Measurements from ENCODE around the gene FTHL17.

Gene FTHL17

DNA sequence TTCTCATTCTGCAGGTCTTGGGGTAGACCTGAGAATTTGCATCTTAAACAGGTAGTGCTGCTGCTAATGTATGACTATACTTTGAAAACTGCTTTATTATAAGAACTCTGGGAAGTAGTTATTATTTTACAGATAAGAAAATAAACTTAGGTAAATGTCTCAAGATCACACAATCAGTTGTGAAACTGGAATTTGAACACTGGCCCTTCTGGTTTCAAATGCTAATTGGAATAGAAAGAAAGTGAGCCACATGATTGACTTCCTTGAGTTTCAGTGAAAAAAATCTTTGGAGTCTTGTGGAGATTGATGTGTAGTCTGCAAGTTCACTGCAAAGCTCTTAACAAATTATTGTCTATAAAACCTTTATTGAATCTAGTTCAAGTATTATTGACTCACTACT lies 44.5 kb downstream of the FTHL17 start:
- H2BK5ac ChIP-seq (ENCODE audit: low read depth, low read length, poor library complexity): no peak overlapping the region
- H4K8ac ChIP-seq (ENCODE audit: low read depth, low read length): no peak overlapping the region
- no peak overlapping the region for H2AK5ac ChIP-seq (ENCODE audit: low read length)
- H3K79me2 ChIP-seq (ENCODE audit: control insufficient read depth, insufficient read depth, low read length, poor library complexity): no peaks in the 10 kb centered on the region
- no peak overlapping the region for H2BK12ac ChIP-seq (ENCODE audit: low read length)
- no peak for DNase-seq
- no peak overlapping the region for H3K4ac ChIP-seq (ENCODE audit: low read depth, low read length)
- H3K4me2 ChIP-seq (ENCODE audit: low read length): no peak overlapping the region
- no peak overlapping the region for H3K18ac ChIP-seq (ENCODE audit: low read length)
- H4K91ac ChIP-seq (ENCODE audit: low read depth, low read length): no peak overlapping the region
- no peaks in the 10 kb centered on the region for H3K4me1 ChIP-seq (ENCODE audit: control insufficient read depth in 1 of 2, insufficient read depth in 2 of 2, low read length in 2 of 2)
- no peak overlapping the region for H2AFZ ChIP-seq (ENCODE audit: insufficient read depth, low read length, poor library complexity)
- no peaks in the 10 kb centered on the region for H3K9me3 ChIP-seq (ENCODE audit: insufficient read depth, low read depth, low read length)
- no peak overlapping the region for H2BK120ac ChIP-seq (ENCODE audit: insufficient read depth, low read length, poor library complexity)
- H3K27ac ChIP-seq (ENCODE audit: low read depth, low read length): no peak overlapping the region
- no peak overlapping the region for H3K14ac ChIP-seq (ENCODE audit: low read length)
- no peaks in the 10 kb centered on the region for H3K79me1 ChIP-seq (ENCODE audit: low read length)
- no peak overlapping the region for H4K12ac ChIP-seq (ENCODE audit: low read depth, low read length)
- H3K9ac ChIP-seq (ENCODE audit: low read length): no peak overlapping the region
- no peak overlapping the region for H3K23ac ChIP-seq (ENCODE audit: low read length)
- H3K27me3 ChIP-seq (ENCODE audit: insufficient read depth, low read length): no peaks in the 10 kb centered on the region
- no peaks in the 10 kb centered on the region for H3K36me3 ChIP-seq (ENCODE audit: control insufficient read depth in 1 of 2, insufficient read depth in 2 of 2, low read length in 2 of 2)
- H3K4me3 ChIP-seq (ENCODE audit: low read depth, low read length): no peak overlapping the region

DNA sequence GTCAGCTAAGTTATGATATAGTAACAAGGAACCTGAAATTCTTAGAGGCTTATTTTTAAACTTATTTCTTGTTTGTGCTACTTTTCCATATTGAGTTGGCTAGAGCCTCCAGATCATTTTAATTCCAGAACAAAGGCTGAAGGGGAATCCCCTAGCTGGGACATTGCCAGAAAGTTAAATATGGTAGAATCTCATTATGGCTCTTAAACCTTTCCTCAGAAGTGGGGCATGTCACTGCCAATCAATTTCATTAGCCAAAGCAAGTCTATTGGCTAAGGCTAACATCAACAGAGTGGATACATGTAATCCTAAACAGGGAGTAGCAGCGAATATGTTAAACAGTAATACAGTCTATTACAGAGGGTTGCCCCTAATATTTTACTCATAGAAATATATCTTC lies 47.0 kb downstream of the FTHL17 start:
- no peak overlapping the region for H2BK12ac ChIP-seq (ENCODE audit: low read length)
- no peak overlapping the region for H4K8ac ChIP-seq (ENCODE audit: low read depth, low read length)
- H3K4ac ChIP-seq (ENCODE audit: low read depth, low read length): no peak overlapping the region
- no peak overlapping the region for H2AK5ac ChIP-seq (ENCODE audit: low read length)
- no peak overlapping the region for H3K14ac ChIP-seq (ENCODE audit: low read length)
- no peaks in the 10 kb centered on the region for H3K4me1 ChIP-seq (ENCODE audit: control insufficient read depth in 1 of 2, insufficient read depth in 2 of 2, low read length in 2 of 2)
- H2BK5ac ChIP-seq (ENCODE audit: low read depth, low read length, poor library complexity): no peak overlapping the region
- no peak overlapping the region for H2AFZ ChIP-seq (ENCODE audit: insufficient read depth, low read length, poor library complexity)
- H3K18ac ChIP-seq (ENCODE audit: low read length): no peak overlapping the region
- H3K9me3 ChIP-seq (ENCODE audit: insufficient read depth, low read depth, low read length): no peaks in the 10 kb centered on the region
- no peak overlapping the region for H3K4me3 ChIP-seq (ENCODE audit: low read depth, low read length)
- no peak overlapping the region for H2BK120ac ChIP-seq (ENCODE audit: insufficient read depth, low read length, poor library complexity)
- H3K9ac ChIP-seq (ENCODE audit: low read length): no peak overlapping the region
- whole genome bisulfite sequencing (ENCODE audit: extremely low coverage, insufficient coverage, insufficient read length): no CpG with 5 or more reads among the region's 1 CpG
- no peak overlapping the region for H3K4me2 ChIP-seq (ENCODE audit: low read length)
- no peak overlapping the region for H4K12ac ChIP-seq (ENCODE audit: low read depth, low read length)
- H3K23ac ChIP-seq (ENCODE audit: low read length): no peak overlapping the region
- no peak overlapping the region for H4K91ac ChIP-seq (ENCODE audit: low read depth, low read length)
- H3K36me3 ChIP-seq (ENCODE audit: control insufficient read depth in 1 of 2, insufficient read depth in 2 of 2, low read length in 2 of 2): no peaks in the 10 kb centered on the region
- H3K27ac ChIP-seq (ENCODE audit: low read depth, low read length): no peak overlapping the region
- no peaks in the 10 kb centered on the region for H3K79me2 ChIP-seq (ENCODE audit: control insufficient read depth, insufficient read depth, low read length, poor library complexity)
- DNase-seq: no peak
- no peaks in the 10 kb centered on the region for H3K27me3 ChIP-seq (ENCODE audit: insufficient read depth, low read length)
- no peaks in the 10 kb centered on the region for H3K79me1 ChIP-seq (ENCODE audit: low read length)

DNA sequence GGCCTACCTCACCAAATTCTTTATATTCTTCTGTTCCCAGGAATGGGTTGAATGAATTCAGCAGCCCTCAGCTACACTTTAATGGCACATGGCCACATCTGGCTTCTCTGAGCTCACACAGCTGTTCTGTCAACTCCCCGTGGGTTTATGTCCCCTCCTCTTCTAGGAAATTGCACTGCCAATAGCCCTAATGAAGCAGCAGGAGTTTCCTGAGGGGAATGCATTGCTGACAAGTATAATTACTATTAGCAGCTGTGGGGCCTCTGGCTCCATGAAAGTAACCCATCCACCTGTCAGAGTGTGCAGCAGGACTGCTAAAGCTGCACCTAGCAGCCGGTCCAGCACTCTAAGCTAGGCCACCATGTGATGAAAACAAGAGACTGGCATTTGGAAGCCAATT lies 50.3 kb downstream of the FTHL17 start:
- Histone ChIP-seq H3K4me1 (ENCODE audit: control insufficient read depth in 1 of 2, insufficient read depth in 2 of 2, low read length in 2 of 2) (no peaks in the 10 kb centered on the region), H3K79me1 (ENCODE audit: low read length) (no peaks in the 10 kb centered on the region), H2AK5ac (ENCODE audit: low read length) (no peak overlapping the region), H3K4ac (ENCODE audit: low read depth, low read length) (no peak overlapping the region), H3K4me2 (ENCODE audit: low read length) (no peak overlapping the region), H3K27me3 (ENCODE audit: insufficient read depth, low read length) (no peaks in the 10 kb centered on the region), H3K27ac (ENCODE audit: low read depth, low read length) (no peak overlapping the region), H2BK12ac (ENCODE audit: low read length) (no peak overlapping the region), H2AFZ (ENCODE audit: insufficient read depth, low read length, poor library complexity) (no peak overlapping the region), H3K4me3 (ENCODE audit: low read depth, low read length) (no peak overlapping the region), H4K12ac (ENCODE audit: low read depth, low read length) (no peak overlapping the region), H4K91ac (ENCODE audit: low read depth, low read length) (no peak overlapping the region), H3K18ac (ENCODE audit: low read length) (no peak overlapping the region), H3K36me3 (ENCODE audit: control insufficient read depth in 1 of 2, insufficient read depth in 2 of 2, low read length in 2 of 2) (no peaks in the 10 kb centered on the region), H3K23ac (ENCODE audit: low read length) (no peak overlapping the region), H2BK5ac (ENCODE audit: low read depth, low read length, poor library complexity) (no peak overlapping the region), H2BK120ac (ENCODE audit: insufficient read depth, low read length, poor library complexity) (no peak overlapping the region), H3K79me2 (ENCODE audit: control insufficient read depth, insufficient read depth, low read length, poor library complexity) (no peaks in the 10 kb centered on the region), H4K8ac (ENCODE audit: low read depth, low read length) (no peak overlapping the region), H3K14ac (ENCODE audit: low read length) (no peak overlapping the region), H3K9me3 (ENCODE audit: insufficient read depth, low read depth, low read length) (no peaks in the 10 kb centered on the region), H3K9ac (ENCODE audit: low read length) (no peak overlapping the region)
- no peak for DNase-seq
- no CpG with 5 or more reads among the region's 2 CpGs for whole genome bisulfite sequencing (ENCODE audit: extremely low coverage, insufficient coverage, insufficient read length)

Data from trophoblast cell (in vitro differentiated cells and primary cell).